OCI-LY7 (cell line): ENCODE results near the gene CLMN. TPM values are rescaled to one million over a fixed set of nuclear protein-coding genes. Genes with fewer than 3 reads are reported as not detected.

Experiments
- microRNA-seq: library from miRNA; unstranded; fragments of <30 nt; microRNA quantifications from one replicate; pipeline ENCODE4 v1.2.0, GENCODE V29; 2022; ENCODE audit warnings: borderline replicate concordance
- small RNA-seq: library from RNA; depleted of rRNA; stranded (forward); fragments of <200 nt; gene quantifications from one replicate; pipeline ENCODE3, GENCODE V24; 2014
- total RNA-seq, 2 experiments: library from RNA; depleted of rRNA in 1 of 2; stranded (reverse); fragments of >200 nt in 1 of 2; shearing (Covaris generic) in 1 of 2; gene quantifications; 2 replicates each; pipeline ENCODE4 v1.2.3, GENCODE V29; 2014 to 2022

CLMN gene
- total RNA-seq, 2 experiments from 2014 or later: 6.8 to 12.0 TPM

Small RNAs within 50 kb of the gene (microRNA-seq; reads per million reads assigned to microRNA genes)
- gene MIR3173: 47.7 reads per million, percentile 43 among the genes with 10 or more reads in this experiment

Small RNAs within 50 kb of the gene (small RNA-seq; reads per million reads assigned to genes)
- not detected for gene MIR3173

Other genes starting within 250 kb of the CLMN start
- gene DICER1, start 162.4 kb downstream of the CLMN start, total RNA-seq (2014; rRNA removed; shearing (Covaris generic)): 60.3 and 84.9 TPM in 2 replicates
- gene DICER1, start 162.4 kb downstream of the CLMN start, total RNA-seq (2022): 62.2 and 70.5 TPM in 2 replicates
- gene SYNE3, start 196.7 kb upstream of the CLMN start, total RNA-seq (2014; rRNA removed; shearing (Covaris generic)): 0.26 and 0.60 TPM in 2 replicates
- 4.1 and 4.5 TPM in 2 replicates for gene SYNE3, start 196.7 kb upstream of the CLMN start, total RNA-seq (2022)
- gene GLRX5, start 215.1 kb upstream of the CLMN start, total RNA-seq (2014; rRNA removed; shearing (Covaris generic)): 59.6 and 68.2 TPM in 2 replicates
- gene GLRX5, start 215.1 kb upstream of the CLMN start, total RNA-seq (2022): 78.4 and 82.6 TPM in 2 replicates